Femur (tissue), 1 donor: Measurements from ENCODE around the gene PLAGL1.
"Not testable (repeated sequence)": the region's sequence is repeated elsewhere in the genome, so short reads cannot be mapped to it uniquely, and the experiment has no call there.

Source experiments
- DNase-seq: peaks from one replicate; pipeline ENCODE4 v3.0.0-alpha.2; 2017

Gene PLAGL1

DNA sequence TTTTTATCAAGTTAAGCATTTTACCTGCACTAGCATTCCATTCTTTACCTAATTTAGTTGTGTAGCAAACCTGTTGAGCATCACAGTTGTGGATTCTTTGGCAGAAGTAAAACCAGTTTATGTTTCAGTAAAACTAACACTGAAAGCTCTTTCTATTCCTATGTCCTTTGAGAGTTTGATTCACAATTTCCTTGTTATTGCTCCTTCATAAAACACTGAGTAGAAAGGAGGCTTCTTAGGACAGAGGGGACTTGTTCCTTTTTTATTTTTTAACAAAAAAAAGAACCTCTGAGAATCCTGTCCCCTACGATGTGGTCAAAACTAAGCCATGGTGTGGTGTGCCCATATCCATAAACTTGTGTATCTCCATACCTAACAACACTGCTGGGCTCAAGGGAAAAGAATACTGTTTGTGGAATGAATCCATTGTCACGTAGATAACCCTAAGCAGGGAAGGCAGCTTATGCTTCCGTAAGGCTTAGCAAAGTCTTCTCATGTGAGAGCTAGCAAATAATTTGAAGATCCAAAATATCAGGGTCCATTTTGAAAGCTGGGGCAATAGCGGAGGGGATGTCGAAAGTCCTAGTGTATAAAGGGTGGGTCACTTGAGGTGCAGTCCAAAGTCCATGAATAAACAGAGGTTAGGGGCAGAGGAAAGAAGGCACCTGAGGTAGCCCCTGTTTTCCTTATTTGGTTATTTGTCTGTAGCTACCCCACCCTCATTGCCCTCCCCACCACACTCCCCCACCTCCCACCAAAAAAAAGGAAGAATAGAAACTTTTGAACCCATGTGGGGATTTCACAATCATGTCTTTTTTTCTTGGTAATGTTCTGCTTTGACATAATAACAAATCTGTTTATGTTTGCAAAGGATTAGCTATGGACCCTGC, 71.0 kb downstream of the PLAGL1 start:
- DNase-seq, result no peak

DNA sequence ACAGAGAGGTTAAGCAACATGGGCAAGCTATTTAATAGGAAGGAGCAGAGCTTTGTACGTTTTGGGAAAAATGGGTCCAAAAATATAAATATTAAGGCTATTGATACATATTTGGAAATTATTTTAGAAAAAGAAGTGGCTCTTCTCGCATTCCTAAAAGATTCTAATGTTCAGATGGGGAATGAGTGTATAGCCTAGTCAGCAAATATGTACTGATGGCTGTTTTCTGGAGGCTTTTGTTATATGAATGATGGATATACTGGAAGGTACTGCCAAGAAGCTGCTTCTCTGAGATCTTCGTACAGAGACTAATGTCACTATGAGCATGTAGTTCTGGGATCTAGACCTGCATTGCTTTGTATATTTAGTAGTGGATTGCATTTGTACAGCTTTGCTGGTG, 71.7 kb downstream of the PLAGL1 start:
- DNase-seq, result no peak

DNA sequence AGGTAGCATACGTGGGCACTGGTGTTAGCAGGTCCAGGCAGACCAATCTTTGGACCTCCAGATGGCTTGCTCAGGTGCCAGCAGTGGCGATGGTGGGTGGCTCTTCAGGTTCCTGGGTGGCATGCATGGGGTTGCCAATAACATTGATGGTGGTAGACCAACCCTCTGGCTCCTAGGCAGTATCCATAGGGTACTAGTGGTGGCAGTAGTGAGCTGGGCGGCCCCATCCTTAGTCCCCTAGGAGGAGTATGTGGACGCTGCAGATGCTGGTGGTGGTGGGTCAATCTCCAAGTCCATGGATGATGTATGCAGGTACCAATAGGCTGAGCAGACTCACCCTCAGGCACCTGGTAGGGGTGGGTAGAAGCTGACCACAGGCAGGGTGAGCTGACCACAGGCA, 73.2 kb downstream of the PLAGL1 start:
- DNase-seq, result no peak

DNA sequence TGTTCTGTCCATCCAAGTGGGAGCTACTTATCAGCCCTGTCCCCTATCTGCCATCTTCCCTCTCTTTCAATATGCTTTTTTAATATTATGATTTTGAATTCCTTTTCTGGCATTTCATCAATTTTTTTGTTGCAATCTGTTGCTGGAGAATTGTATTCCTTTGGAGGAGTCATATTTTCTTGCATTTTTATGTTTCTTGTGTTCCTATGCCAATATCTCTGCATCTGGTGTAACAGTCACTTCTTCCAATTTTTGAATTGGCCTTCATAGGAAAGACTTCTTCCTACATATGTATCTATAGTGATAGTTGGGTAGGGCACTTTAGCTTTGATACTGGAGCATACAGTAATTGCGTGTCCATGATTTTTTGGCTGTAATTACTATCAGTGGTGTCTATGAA, 73.7 kb downstream of the PLAGL1 start:
- no peak for DNase-seq

DNA sequence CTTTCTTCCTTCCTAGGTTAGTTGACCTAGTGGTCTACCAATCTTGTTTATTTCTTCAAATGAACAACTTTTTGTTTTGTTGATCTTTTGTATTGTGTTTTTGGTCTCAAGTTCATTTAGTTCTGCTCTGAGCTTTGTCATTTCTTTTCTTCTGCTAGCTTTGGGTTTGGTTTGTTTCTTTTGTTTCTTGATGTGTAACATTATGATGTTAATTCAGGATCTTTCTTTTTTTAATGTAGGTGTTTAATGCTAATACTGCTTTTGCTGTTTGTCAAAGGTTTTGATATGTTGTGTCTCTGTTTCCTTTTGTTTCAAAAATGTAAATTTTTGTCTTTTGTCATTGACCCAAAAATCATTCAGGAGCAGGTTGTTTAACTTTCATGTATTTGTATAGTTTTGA, 78.1 kb downstream of the PLAGL1 start:
- DNase-seq, result no peak

DNA sequence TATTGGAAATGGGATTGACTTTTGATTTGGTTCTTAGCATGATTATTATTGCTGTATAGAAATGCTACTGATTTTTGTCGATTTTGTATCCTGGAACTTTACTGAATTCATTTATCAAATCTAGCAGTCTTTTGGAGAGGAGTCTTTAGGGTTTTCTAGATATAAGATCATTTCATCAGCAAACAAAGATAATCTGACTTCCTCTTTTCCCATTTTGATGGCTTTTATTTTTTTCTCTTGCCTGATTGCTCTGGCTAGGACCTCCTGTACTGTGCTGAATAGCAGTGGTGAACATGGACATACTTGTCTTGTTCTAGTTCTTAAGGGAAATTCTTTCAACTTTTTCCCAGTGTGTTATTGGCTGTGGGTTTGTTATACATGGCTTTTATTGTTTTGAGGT, 79.2 kb downstream of the PLAGL1 start:
- DNase-seq, result no peak

DNA sequence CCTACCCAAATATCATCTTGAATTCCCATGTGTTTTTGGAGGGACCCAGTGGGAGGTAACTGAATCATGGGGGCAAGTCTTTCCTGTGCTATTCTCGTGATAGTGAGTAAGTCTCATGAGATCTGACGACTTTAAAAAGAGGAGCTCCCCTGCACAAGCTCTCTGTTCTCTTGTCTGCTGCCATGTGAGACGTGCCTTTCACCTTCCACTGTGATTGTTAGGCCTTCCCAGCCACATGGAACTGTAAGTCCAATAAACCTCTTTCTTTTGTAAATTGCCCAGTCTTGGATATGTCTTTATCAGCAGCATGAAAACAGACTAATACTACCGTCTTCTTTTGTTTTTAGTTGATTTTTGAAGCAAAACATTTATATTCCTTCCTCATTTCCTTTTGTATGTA, 91.0 kb downstream of the PLAGL1 start:
- DNase-seq, result not testable (repeated sequence)

DNA sequence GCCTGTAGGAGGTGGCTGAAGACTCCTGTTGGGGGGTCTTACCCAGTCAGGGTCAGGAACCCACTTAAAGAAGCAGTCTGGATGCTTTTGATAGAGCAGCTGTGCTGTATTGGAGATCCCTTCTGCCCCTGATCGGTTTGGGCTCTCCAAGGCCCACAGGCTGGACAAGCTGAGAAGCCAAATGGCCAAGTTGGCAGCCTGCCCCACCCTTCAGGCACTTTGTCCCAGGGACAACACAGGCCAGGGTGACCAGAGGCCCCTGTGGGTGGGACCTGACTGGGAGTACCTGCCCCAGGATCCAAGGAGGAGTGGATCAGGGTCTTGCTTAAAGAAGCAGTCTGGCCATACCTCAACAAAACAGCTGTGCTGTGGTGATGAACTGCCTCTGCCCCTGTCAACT, 95.4 kb downstream of the PLAGL1 start:
- DNase-seq, result no peak

DNA sequence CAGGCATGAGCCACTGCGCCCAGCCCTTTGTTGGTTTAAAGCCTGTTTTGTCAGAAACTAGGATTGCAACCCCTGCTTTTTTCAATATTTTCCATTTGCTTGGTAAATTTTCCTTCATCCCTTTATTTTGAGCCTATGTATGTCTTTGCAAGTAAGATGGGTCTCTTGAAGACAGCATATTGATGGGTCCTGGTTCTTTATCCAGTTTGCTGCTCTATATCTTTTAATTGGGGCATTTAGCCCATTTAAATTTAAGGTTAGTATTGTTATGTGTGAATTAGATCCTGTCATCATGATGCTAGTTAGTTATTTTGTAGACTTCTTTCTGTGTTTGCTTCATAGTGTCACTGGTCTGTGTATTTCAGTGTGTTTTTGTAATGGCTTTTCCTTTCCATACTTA, 97.0 kb downstream of the PLAGL1 start:
- DNase-seq, result no peak

DNA sequence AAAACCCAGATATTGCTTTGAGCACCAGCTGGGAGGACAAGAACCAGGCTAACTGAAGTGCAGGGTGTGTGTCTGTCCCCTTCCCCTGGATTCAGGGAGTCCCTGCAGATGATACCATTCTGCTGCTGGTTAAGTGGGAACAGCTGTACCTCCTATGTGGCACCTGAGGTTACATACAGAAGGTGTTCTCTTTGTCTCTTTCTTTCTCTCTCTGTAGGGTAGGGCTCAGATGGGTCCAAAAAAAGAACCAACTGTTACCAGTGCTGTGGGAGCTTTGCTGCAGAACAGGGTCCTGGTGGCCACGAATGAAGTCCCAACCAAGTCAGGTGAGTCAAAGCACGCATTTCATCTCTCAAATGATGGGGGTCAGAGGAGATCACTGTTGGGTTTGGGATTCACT, 105.2 kb downstream of the PLAGL1 start:
- no peak for DNase-seq

DNA sequence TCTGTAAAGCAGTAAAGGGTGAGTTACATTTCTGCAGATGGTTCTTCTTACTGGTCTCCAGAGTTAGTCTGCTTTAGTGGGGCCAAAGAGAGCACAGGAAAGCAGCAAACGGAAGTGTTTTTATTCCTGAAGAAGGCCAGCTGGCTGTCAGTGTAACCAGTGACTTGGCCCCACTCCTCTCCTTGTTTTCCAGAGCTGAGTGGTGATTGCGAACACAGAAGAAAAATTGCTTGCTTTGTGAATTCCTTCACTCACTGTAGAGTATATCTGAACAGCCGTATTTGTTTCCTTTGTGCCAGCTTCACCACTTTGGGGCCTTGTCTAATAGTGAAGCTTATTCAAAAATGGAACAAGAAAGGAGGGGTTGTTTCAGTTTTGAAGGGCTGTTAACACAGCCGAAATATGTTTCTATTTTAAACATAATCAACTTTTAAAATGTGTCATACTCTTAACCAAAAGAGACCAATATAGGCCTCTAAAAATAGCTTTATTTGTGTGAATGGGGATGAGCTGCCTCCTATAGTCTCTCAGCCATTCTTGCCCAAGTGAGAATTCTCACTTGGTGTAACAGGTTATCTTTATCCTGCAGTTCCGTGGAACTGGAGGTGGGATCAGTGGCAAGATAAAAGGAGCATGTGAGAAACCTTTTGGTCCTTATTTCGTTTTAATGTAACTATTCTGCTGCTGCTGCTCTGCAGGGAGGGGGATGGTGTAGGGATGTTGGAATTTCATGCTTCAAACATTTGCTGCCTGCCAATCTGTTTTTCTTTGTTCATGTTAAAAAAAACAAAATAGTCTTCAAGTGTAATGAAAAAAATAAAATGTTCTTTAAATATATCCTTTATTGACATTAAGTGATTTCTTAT, 105.9 kb downstream of the PLAGL1 start:
- peak; percentile 91 for DNase-seq

DNA sequence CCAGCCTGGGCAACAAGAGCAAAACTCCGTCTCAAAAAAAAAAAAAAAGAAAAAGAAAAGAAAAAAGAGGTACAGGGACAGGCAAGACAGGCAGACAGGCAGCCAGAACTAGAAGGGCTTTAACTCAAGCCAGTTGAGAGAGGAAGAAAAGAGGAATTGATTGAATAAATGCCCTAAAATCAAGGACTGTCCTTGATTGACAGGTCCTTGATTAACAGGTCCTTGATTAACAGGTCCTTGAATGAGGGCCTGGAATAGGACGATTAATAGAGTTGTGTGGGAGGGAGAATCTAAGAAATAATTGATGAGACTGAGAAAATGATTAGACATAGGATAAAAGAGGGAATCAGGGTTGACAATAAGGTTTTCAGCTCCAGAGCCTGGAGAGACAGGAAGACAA, 107.7 kb downstream of the PLAGL1 start:
- no peak for DNase-seq

DNA sequence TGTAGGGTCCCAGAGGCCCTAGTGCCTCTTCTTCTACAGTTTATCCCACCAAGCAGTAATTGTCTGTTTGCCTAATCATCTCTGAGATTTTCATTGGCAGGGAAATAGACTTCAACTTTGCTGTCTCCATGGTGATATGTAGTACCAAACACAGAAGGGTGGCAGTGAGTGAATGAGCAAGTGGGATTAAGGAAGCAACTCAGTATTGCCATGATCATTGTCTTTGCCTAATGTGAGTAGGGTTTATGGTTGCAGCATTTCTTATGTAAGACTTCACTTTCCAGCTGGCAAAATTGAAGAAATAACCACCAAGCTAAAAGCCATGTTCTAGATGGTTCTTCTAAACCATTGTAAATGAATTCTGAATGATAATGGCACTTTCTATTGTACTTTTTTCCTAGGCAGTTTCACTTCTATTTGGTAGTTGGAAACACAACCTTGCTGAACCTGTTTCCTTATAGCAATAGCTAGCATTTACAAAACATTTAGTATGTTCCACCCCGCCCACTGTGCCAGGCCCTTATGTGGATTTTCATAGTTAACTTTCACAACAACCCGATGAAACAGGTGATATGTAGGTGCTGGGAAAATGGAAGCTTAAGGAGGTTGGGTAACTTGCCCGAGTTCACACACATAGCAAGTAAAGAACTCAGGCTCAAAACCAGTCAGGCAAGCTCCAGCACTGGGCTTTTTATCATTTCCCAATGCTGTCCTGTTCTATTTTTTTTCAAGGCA, 111.8 kb downstream of the PLAGL1 start:
- no peak for DNase-seq

DNA sequence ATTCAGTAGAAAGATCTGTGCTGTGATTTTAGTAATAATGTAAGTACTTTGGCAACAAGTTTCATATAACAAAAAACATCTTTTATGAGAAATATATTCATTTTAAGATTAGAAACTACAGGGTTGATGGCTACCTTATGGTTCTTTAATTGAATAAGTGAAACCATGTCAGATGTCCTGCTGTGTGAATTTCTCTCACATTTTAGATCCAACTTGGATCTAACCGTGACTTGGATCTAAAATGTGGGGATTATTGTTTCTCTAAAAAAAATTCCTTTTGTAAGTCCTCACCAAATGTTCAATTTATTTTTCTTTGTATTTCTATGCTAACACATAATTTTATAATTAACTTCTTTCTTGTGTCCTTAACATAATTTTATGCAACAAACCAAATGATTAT, 113.4 kb downstream of the PLAGL1 start:
- no peak for DNase-seq
